GM21367 (cell line): ENCODE data around the gene APOB.

Experiments used
- ATAC-seq: cut with Tn5 transposase; IDR thresholded peaks from one replicate; pipeline ENCODE4 v1.9.1; 2021; ENCODE audit not compliant: unreplicated experiment

Gene APOB

DNA sequence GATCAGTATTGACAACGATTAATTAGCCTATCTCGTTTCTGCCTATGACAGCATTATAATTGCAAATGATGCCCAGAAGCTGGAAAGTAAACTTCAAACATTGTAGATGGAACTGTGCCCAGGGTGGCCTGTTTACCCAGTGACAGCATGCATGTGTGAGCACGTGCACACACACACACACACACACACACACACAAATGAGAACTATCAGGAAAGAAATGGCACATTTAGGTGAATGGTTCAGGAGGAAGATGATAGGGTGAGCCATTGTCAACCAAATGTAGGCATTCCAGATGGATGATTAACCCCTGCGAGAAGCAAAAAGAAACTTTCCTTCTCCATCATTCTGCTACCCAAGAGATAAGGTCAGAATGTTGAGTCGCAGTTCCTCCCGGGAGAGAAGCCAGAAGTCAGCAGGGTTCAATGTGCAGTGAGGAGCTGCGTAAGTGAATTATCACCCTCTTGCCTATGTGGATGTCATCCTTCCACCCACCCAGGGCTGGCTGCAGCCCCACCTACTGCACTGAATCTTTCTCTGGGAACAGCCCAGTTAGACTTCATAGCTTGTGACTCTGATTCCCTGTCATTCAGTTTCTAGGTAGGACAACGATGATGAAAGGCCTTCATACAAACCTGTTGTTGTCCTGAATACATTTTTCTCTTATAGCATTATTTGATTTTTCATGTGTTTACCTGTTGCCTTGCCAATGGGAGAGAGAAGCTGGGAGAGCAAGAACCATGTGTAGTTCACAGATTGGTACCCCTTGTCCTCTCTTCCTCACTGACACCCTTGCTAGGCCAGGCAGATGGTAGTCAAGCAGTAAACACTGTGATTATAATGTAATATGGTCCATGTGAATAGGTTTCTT is 3.5 kb upstream of the APOB start:
- no peak for ATAC-seq

DNA sequence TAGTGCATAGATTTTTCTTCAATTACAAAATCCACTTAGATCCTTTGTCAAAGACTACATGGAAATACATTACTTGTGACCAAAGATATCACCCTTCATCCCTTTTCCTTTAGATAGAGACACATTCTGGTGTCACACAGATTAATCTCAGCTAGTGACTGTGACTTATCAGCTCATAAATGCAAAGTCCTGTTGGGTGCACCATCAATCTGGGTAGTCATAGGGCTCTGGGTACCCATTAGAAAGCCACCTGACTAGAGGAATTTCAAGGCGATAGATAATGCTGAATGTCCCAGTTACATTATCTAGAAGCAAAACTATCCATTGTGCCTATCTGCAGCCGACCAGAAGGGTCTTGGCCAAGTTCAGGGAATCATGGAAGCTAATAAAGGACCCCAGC is 2.6 kb upstream of the APOB start:
- no peak for ATAC-seq

DNA sequence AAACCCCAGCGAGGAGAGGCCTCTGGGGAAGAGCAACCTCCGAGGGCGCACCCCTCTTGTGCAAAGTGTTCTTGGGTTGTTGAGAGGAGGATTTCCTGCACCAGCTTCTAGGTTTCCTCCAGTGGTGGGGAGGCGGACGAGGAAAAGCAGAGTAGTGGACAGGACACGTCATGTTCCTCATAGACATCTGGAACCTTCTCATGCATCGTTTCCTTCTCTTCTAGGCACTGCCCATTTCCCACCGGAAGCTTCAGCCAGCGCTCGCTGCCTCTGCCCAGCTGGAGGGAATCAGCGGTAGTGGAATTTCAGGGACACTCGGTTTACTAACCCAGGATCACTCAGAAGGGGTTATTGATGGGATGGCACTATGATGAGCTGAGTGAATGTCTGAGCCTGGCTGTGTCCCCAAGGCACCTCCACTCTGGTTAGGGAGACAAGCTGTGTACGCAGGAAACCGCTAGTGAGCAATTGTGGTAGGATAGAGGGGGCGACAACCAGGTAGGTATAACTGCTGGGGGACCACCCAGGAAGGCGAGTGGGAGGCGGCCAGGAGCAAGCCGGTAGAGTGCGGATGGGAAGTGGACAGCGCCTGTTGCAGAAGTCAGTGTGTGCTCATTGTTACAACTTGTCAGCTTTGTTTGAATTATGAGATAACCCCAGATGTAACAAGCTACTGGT is 960 bp upstream of the APOB start:
- no peak for ATAC-seq

DNA sequence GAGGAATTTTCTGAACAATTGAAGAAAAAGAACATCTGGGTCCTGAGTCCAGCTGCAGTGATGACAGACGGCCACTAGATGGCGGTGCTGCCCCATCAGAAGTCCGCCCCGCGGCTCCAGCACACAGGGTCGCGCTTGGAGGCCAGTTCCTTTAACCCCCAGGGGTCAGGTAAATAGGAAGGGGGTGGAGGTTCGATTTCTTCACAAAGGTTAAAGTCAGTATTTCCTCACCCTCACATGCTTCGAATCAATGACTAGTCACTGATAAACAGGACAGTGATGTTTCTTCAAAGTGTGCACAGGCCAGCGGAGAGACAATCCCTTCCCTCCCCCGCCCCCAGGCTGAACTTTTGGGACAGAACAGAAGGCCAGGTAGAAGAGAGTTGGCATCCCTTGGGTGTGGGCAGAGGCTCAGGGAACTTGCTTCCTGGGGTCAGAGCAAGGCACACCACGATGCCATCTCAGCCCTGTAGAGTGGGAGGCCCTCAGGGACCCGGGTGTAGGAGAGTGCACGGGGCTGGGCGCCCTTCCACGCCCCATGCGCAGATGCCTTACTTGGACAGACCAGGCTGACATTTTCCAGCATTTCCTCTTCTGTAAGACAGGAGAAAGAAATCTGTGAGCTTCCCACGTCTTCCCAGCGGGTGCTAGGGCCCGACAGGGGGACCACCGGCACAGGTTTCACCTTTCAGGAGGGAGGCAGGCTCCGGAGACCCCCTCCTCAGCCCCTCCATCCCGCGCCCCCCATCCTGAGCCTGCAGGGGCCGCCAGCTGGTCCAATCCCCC is 722 bp downstream of the APOB start:
- ATAC-seq, result peak; percentile 78

DNA sequence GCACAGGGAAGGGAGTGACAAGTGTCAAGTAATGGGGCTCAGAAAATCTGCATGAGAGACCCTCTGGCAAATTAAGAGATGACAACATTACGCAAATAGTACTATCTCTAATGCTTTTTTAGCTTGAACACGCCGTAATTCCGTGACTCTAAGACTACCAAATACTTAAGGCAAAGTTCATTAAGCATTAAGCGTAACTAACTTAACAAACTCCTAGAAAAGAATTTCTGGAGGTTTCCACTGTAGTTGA is 1.2 kb downstream of the APOB start:
- no peak for ATAC-seq

DNA sequence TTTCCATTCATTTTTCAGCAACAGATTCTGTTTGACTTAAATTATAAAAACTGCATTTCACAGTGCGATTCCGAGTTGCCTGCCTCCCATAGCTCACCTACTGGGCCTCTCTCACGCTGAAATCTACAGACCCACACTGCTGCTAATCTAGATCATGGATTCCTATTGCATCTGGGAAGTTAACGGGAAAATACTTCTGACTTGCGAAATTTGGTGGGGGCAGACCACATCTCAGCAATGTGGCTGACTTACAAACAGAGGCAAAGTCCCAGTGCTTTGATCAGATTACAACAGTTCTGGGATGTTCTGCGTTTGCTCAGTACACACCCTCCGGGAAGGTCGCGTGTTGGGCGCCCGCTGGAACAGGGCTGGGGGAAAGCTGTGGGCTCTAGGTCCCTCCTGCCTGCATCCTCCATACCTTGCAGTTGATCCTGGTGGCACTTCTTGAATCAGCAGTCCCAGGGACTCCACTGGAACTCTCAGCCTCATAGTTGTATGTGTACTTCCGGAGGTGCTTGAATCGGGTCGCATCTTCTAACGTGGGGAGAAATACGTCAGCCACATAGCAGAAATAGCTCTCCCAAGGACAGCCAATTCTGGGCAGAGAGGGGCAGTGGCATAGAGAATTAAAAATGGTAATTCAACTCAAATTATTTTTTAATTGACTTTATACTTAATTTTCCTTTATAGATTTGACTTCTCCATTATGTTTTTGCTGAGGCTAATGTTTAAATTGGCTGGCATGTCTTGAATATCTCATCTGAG is 1.7 kb downstream of the APOB start:
- no peak for ATAC-seq

DNA sequence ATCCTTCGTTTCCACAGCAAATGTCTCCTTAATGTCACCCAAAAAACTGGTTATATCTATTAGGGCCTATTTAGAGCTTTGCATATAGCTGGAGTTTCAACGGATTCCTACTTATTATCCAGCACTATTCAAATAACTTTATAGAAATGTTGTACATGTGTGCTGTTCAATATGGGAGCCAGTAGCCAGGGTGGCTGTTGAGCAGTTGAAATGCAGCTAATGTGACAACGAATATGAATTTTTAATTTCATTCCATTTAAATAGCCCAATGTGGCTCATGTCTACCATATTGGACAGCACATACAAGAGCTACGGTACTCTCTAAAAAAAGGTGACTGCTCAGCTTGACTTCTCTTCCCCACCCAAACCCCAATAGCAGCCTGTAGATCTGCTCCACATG is 2.4 kb downstream of the APOB start:
- ATAC-seq, result no peak

DNA sequence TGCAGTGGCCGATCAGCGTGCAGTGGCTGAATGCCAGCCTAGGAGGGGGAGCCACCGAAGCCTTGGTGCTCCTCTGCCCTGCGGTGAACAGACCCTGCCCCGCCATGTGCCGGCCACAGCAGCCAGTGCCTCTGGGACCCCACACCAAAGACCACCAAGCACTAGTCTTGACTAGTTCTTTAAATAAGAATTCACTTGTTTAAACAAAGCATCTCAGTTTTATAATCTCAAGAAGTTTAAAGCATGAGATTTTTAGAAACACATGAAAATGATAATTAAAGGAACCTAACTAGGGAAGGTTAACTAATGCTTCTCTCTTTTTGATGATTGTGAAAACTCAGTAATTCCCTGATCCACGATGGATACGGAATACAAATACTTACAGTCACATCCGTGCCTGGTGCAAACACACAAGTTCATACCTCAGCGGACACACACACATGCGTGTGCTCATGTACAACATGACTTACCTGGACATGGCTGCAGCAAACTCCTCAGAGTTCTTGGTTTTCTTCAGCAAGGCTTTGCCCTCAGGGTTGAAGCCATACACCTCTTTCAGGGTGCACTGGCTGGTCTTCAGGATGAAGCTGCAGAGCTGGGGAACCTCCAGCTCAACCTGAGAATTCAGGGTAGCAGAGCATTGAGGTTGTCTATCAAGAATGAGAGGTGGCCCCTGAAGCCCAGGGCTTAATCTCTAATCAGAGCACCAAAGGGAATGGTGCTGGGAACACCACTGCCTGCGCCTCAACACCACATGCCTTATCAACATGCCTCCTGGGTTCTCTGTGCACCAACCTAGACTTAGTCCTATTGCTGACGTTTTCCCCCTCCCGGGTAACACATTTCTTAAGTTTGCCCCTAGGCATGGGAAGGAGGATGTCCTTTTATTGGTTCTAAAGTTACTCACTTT is 3.1 kb downstream of the APOB start:
- ATAC-seq, result no peak

DNA sequence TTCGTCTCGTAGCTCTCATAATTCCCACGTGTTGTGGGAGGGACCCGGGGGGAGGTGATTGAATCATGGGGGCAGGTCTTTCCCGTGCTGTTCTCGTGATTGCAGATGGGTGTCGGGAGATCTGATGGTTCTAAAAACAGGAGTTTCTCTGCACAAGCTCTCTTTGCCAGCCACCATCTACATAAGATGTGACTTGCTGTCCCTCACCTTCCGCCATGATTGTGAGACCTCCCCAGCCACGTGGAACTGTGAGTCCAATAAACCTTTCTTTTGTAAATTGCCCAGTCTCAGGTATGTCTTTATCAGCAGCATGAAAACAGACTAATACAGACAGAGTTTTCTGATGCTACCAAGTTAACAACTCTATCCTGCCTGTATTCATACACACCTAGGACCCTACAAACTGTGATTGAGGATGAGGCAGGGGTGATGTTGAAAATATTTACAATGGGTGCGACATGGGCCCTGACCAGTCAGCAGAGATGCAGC is 3.9 kb downstream of the APOB start:
- ATAC-seq, result no peak

DNA sequence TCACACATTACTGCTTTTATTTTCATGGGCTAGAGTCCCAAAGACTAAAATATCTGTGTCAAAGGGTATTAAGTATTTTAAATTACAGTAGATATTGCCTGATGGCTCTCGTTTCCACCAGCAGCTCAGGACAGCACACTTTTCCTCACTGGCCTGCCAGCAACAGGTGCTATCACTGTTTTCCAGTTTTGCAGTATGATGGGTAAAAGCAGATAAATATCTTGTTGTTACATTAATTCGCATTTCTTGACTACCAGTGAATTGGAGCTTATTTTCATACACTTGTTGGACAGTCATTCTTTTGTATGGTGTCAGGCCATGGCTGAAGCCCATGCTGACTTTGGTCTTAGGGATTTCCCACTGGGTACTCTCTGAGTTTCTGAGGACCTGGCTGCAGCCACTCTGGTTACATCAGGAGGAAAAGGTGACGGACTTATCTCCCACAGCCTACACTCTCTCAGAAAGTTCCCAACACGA is 4.8 kb downstream of the APOB start:
- no peak for ATAC-seq

DNA sequence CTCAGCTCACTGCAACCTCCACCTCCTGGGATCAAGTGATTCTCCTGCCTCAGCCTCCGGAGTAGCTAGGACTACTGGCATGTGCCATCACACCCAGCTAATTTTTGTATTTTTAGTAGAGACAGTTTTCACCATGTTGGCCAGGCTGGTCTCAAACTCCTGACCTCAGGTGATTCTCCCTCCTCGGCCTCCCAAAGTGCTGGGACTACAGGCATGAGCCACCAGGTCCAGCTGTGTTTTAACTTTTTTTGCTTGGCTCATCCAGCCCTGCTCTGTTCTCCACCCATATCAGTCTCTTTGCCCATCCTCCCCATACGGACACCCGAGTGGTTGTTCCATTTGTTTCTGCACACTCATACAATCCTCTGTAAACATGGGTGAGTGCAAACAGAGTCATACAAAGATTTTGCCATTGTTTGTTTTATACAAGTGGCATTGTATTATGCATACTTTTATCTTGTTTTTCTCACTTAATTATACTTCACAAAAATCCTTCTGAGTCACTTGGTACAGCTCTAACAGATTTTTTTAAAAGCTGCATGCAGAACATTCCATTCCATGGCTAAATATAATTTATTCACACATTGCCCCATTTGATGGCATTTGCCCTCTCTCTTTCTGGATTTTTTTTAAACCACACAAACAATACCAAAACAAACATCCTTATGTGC is 5.3 kb downstream of the APOB start:
- ATAC-seq, result no peak

DNA sequence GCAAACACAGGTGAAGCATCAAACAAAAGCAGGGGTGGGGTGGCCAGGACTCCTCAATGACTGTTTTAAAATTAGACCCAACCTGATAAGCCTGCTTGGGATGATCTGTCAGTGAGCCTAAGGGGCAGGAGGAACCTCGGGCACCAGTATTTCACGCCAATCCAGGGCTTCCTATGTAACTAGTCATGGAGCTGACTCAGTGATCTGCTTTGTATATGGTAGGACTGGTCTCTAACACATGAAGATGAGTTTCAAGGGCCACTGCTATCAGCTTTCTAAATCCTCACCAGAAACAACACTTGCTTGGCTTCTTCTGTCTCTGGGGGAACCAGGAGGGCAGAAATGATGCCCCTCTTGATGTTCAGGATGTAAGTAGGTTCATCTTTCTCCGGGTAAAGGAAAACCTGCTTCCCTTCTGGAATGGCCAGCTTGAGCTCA is 6.2 kb downstream of the APOB start:
- no peak for ATAC-seq

DNA sequence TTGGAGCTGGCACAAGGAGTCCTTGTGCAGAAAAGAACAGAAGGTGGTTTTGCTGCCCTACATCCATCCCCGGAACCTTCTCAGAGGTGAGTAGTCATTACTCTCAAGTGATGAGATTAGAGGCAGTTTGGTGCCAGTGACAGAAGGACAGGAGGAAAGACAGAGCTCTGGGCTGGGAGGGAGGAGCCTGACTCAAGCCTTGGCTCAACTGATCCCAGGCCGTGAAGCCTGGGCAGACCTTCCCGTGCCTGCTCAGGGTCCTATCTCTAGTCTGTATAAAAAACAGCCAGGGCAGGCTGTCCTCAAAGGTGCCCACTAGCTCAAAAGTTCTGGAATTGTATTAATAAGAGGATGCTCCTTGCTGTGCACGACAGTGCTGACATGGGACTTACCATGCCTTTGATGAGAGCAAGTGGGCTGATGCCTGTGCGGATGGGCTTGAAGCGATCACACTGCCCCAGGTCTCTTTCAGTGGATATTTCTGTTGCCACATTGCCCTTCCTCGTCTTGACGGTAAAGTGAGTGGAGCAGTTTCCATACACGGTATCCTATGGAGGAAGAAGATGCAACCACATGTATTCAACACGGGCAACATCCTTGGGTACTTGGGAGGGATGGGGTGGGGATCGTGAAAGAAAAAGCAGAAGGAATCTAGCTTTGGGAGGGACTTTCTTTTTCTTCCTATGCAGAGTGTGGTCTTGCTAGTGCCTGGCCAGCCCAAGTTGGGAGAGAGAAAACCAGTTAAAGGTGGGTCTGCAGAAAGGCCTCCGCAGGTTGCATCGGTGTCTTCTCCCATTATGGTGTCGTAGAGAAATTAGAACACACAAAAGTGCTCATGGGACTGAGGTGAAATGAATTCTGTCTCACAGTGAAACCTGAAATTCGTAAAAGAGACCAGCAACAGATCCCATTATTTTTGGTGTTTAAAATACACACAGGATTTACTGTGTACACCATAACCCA is 6.9 kb downstream of the APOB start:
- no peak for ATAC-seq

DNA sequence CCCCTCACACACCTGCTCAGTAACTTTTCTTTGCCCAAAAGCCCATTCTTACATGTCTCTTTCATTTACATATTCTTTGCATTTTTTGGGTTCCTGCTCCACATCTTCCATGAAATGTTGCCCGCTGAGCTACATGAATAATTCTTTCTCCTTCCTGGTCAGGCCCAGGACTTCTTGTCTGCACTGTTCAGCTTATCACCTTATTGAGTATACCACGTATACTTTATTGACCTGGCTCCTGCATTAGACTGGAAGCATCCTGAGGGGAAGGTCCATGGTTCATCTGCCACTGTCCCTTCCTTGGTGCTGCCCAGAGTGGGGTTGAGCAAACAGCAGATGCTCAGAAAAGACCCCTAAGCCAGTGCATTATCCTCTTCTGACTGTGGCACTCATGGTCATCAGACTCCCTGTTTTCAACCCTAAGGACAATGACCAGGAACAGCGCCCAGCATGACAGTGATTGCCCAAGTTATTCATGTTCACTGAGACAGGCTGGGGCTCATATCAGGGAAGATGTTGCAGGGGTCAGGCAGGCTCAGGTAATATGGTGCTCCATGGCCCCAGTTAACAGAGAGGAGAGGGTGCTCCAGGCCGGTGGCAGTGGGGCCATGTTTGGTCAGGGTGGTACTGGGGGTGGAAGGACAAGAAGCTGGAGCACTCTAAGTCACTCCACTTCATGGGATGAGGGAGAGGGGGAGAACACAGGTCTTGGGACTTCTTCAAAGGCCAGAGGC is 7.7 kb downstream of the APOB start:
- ATAC-seq, result no peak

DNA sequence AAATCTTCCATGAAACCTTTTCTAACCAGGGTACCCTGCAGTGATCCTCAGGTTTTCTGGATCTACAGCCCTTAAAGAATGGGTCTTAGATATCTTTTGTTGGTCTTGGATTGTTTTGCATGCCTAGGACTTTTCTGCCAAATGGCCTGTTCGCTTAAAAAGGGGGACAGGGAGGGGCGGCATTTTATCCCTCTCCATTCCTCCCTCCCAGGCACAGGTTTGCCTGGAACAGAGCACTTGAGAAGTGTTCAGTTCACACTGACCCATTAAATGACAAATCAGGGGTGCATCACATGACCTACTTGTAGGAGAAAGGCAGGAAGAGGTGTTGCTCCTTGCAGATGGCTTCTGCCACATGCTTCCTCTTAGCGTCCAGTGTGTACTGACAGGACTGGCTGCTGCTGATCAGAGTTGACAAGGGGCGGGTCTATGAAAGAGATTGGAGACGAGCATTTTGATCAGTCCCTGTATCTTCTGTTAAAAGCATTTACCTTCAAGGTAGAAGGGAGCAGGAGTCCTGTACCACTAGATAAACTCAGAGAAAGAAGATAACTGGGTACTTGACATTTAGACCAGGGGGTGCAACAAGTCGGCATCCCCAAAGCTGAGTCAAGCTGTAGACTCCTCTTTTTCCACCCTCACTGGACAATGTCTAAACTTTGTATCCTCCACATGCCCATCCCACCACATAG is 8.4 kb downstream of the APOB start:
- no peak for ATAC-seq

DNA sequence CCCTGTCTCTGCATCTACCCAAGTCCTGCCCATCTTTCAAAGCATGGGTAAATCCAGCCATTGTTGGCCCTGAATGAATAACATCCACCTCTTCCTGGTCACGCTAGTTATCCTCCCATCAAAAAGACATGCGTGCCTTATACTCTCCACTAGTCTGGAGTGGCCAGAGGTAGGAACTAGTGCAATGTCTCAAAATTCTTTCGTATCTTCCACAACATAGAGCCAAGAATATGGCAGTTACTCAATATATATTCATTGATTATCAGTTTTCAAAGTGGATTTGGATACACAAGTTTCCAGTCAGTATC is 8.9 kb downstream of the APOB start:
- ATAC-seq, result no peak
